K562 (cell line): ENCODE data around the gene SPOCD1. TPM values are rescaled to one million over a fixed set of nuclear protein-coding genes. Genes with fewer than 3 reads are reported as not detected.

Source experiments
- ATAC-seq: fragments of 200-7000 bp; cut with Tn5 transposase; 3 replicates; pipeline ENCODE4 v1.9.1; 2020; ENCODE audit warnings: moderate library complexity
- BruUV-seq: library from RNA; stranded (reverse); fragments of 400-500 nt; replicated peaks from 2 replicates; lab custom pipeline; 2021; lab: Mats Ljungman, UMichigan
- CTCF ChIA-PET: fragments of 300-600 bp; formaldehyde crosslinking; extraction: SDS; loops from one replicate; lab custom pipeline; 2021; ENCODE audit warnings: low intra/inter-chr PET ratio; lab: Yijun Ruan, JAX
- POLR2A ChIA-PET: fragments of 300-600, 350-650 bp; sonication (Branson Sonifier 250); formaldehyde crosslinking; extraction: SDS; loops from one replicate; lab custom pipeline; 2021; ENCODE audit warnings: antibody characterized with exemption, inconsistent platforms; lab: Yijun Ruan, JAX
- DNase-seq, 4 experiments: peaks; one replicate each; pipeline versions ENCODE4 v3.0.0 to v3.0.0-alpha.2; 2011 to 2018; ENCODE audit warnings: low spot score in 3 of 4, mixed read lengths in 3 of 4; ENCODE audit errors: extremely low read depth in 1 of 4
- FAIRE-seq: peaks from 2 replicates; lab custom pipeline; 2011; peaks lifted over from hg19 to GRCh38; lab: Jason Lieb, UNC
- H2AFZ ChIP-seq: 2 replicates; pipeline ENCODE4 v1.6.0; 2011; ENCODE audit warnings: low read depth, low read length, control low read depth, inconsistent platforms
- H3K27ac ChIP-seq: fragments of 200-600 bp; 3 replicates; pipeline ENCODE4 v1.8.0; 2011; ENCODE audit warnings: low read depth, mild to moderate bottlenecking, control low read depth, inconsistent platforms, low read length, moderate library complexity, mixed read lengths; ENCODE audit errors: extremely low read depth
- H3K27me3 ChIP-seq, 2 experiments: fragments of 300-600 bp in 1 of 2; 2 replicates in 1 of 2; 3 replicates in 1 of 2; pipeline versions ENCODE4 v1.6.0 to v1.8.0; 2011; ENCODE audit warnings: inconsistent platforms in 2 of 2, low read length in 2 of 2, mild to moderate bottlenecking in 1 of 2, mixed read lengths in 1 of 2, moderate library complexity in 1 of 2; ENCODE audit not compliant: control insufficient read depth in 2 of 2, insufficient read depth in 2 of 2
- H3K36me3 ChIP-seq: fragments of 300-600 bp; 3 replicates; pipeline ENCODE4 v1.8.0; 2011; ENCODE audit warnings: mild to moderate bottlenecking, low read length, inconsistent platforms; ENCODE audit not compliant: control insufficient read depth, insufficient read depth
- H3K4me1 ChIP-seq, 2 experiments: fragments of 200-600 bp in 1 of 2; replicated peaks in 1 of 2; 2 replicates in 1 of 2; 3 replicates in 1 of 2; pipeline versions ENCODE4 v1.5.1 to v1.8.0; 2011; ENCODE audit warnings: inconsistent platforms in 2 of 2, low read length in 2 of 2, mild to moderate bottlenecking in 1 of 2, mixed read lengths in 1 of 2, moderate library complexity in 1 of 2; ENCODE audit not compliant: control insufficient read depth in 2 of 2, insufficient read depth in 2 of 2
- H3K4me2 ChIP-seq: 2 replicates; pipeline ENCODE4 v1.6.1; 2011; ENCODE audit warnings: low read length, control low read depth, inconsistent platforms, mixed read lengths; ENCODE audit not compliant: insufficient read depth
- H3K4me3 ChIP-seq: fragments of 200-600 bp; sonication (generic), shearing (Covaris generic); 2 replicates; pipeline ENCODE4 v1.5.1; 2016; ENCODE audit warnings: control low read depth, inconsistent platforms
- H3K79me2 ChIP-seq: fragments of 200-600 bp; 3 replicates; pipeline ENCODE4 v1.8.0; 2011; ENCODE audit warnings: low read length, inconsistent platforms; ENCODE audit not compliant: control insufficient read depth, insufficient read depth
- H3K9ac ChIP-seq, 2 experiments: 2 replicates each; pipeline versions ENCODE4 v1.6.0 to v1.6.1; 2011; ENCODE audit warnings: low read depth in 2 of 2, low read length in 2 of 2, control low read depth in 1 of 2, inconsistent platforms in 1 of 2, mild to moderate bottlenecking in 1 of 2, mixed read lengths in 1 of 2; ENCODE audit not compliant: insufficient read depth in 1 of 2
- H3K9me1 ChIP-seq: one replicate; pipeline ENCODE4 v1.6.0; 2011; ENCODE audit warnings: inconsistent platforms, mild to moderate bottlenecking, low read length, moderate library complexity; ENCODE audit not compliant: control insufficient read depth, insufficient read depth
- H3K9me3 ChIP-seq: replicated peaks from 2 replicates; pipeline ENCODE4 v1.5.1; 2011; ENCODE audit warnings: low read depth, low read length, inconsistent platforms; ENCODE audit not compliant: control insufficient read depth, insufficient read depth
- H4K20me1 ChIP-seq: replicated peaks from 2 replicates; pipeline ENCODE4 v1.6.1; 2011; ENCODE audit warnings: low read length, inconsistent platforms, mixed read lengths; ENCODE audit not compliant: control insufficient read depth, insufficient read depth
- DEAF1 ChIP-seq: fragments of 450-650 bp; formaldehyde crosslinking; IDR thresholded peaks from 2 replicates; pipeline ENCODE4 v1.4.0; 2020; ENCODE audit warnings: mild to moderate bottlenecking, moderate library complexity
- FOXA3 ChIP-seq, 2 experiments: fragments of 450-650 bp in 1 of 2; sonication (generic) in 1 of 2; formaldehyde crosslinking; IDR thresholded peaks in 1 of 2; conservative IDR thresholded peaks in 1 of 2; 2 replicates each; pipeline versions ENCODE4 v1.4.0 to v1.8.0; 2020 to 2022; ENCODE audit warnings: mild to moderate bottlenecking in 2 of 2, missing genetic modification reagents in 1 of 2
- NFIX ChIP-seq: fragments of 250-450 bp; sonication (Bioruptor Pico); IDR thresholded peaks from 2 replicates; pipeline ENCODE4 v1.4.0; 2020; ENCODE audit warnings: low read depth, mild to moderate bottlenecking, moderate library complexity
- NKRF ChIP-seq: fragments of 450-650 bp; IDR thresholded peaks from 2 replicates; pipeline ENCODE4 v1.6.1; 2016; ENCODE audit warnings: borderline replicate concordance
- PPARD ChIP-seq: fragments of 250-450 bp; sonication (Bioruptor Pico); IDR thresholded peaks from 2 replicates; pipeline ENCODE4 v1.8.0; 2022; ENCODE audit warnings: inconsistent platforms, mild to moderate bottlenecking, moderate library complexity
- SNIP1 ChIP-seq: fragments of 450-650 bp; IDR thresholded peaks from 2 replicates; pipeline ENCODE4 v1.7.1; 2017; ENCODE audit warnings: low read depth, mild to moderate bottlenecking
- ZNF224 ChIP-seq: sonication (generic); formaldehyde crosslinking; IDR thresholded peaks from 2 replicates; pipeline ENCODE4 v1.8.0; 2022; ENCODE audit warnings: mild to moderate bottlenecking, missing genetic modification reagents
- WGBS: fragments of 100-300 bp; shearing (Covaris generic); methylation state at CpG from one replicate; pipeline ENCODE4 v1.1.6; 2016; ENCODE audit warnings: low coverage, mixed read lengths; ENCODE audit not compliant: insufficient coverage; ENCODE audit errors: missing lambda C conversion rate; 5-methylcytosine and 5-hydroxymethylcytosine counted together
- in situ Hi-C: fragments of 300-500 bp; cut with MboI; formaldehyde crosslinking; loops from 4 replicates; pipeline ENCODE4 v1.15.0; 2018; ENCODE audit warnings: inconsistent platforms, mixed read lengths
- intact Hi-C: fragments of 100-400 bp; cut with micrococcal nuclease; formaldehyde crosslinking; loops from 2 replicates; pipeline ENCODE4 v1.14.2; 2022
- polyA plus RNA-seq, 8 experiments: library from polyadenylated mRNA; depleted of rRNA in 4 of 8; stranded (reverse) in 5 of 8; unstranded in 3 of 8; fragments of >200 nt; fragmentation: Nextera tagmentation in 2 of 8; fragmentation: Illumina TruSeq in 1 of 8; extraction: Ambion mirVana in 2 of 8; extraction: Trizol in 1 of 8; gene quantifications; 2 replicates each; pipeline versions ENCODE4 v1.2.1 to v1.2.3, GENCODE V29; 2011 to 2014; ENCODE audit warnings: inconsistent platforms in 1 of 8, missing spikeins in 1 of 8
- total RNA-seq, 7 experiments: library from RNA; depleted of rRNA in 6 of 7; stranded (reverse); fragments of >200 nt in 6 of 7; fragmentation: Illumina TruSeq in 2 of 7; extraction: Trizol in 2 of 7; gene quantifications; 2 replicates each; pipeline versions ENCODE4 v1.2.1 to v1.2.3, GENCODE V29; 2011 to 2021; ENCODE audit warnings: low replicate concordance in 1 of 7
- TF ChIP-seq, protein P1 (sequence below): fragments of 250-450 bp; sonication (Bioruptor Pico); IDR thresholded peaks from 2 replicates; pipeline ENCODE4 v1.8.0; 2021; ENCODE audit warnings: borderline replicate concordance, mild to moderate bottlenecking, moderate library complexity; ENCODE audit not compliant: poor library complexity, severe bottlenecking
- TF ChIP-seq, protein P2 (sequence below): fragments of 450-650 bp; formaldehyde crosslinking; IDR thresholded peaks from 2 replicates; pipeline ENCODE4 v1.4.0; 2022; ENCODE audit warnings: missing genetic modification characterization
- TF ChIP-seq, protein P3 (sequence below): fragments of 250-450 bp; sonication (Bioruptor Pico); IDR thresholded peaks from 2 replicates; pipeline ENCODE4 v1.4.0; 2020; ENCODE audit warnings: mild to moderate bottlenecking
- TF ChIP-seq, protein P4 (sequence below): fragments of 450-650 bp; IDR thresholded peaks from 2 replicates; pipeline ENCODE4 v1.7.1; 2018; ENCODE audit warnings: mild to moderate bottlenecking, low read depth; ENCODE audit not compliant: partially characterized antibody

The SPOCD1 gene
- total and polyA plus RNA-seq, 9 of the 15 experiments (the other 6 are each of a cell fraction or from before 2014, with no cell fraction given): 0.03 to 0.71 (median 0.26) TPM; not detected in 1

DNA sequence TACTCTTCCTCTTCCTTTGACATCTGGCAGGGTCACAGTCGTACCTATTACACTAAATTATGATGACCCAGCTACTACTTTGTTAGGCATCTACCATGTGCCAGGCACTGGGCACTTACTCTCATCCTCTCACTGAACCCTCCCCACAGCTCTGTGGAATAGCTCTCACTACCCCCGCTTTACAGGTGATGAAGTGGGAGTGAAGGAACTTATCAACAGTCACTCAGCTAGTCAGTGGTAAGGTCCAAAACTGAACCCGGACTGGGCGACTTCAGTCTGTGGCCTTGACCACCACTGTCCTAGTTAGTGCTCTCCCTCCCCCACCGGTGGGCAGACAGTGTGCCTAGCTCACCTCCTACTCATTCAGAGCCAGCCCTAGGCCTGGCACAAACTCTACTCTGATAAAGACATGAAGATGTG, 64.0 kb downstream of the SPOCD1 start:
- H4K20me1 ChIP-seq: peaks cover 38% of the 10 kb centered on the region
- H3K9ac ChIP-seq: no peak overlapping the region
- peaks cover 22 to 68% of the 10 kb centered on the region in 2 experiments for H3K27me3 ChIP-seq
- H2AFZ ChIP-seq: no peak overlapping the region
- H3K79me2 ChIP-seq: no peaks in the 10 kb centered on the region
- ATAC-seq (no peak), FAIRE-seq (no peak), DNase-seq (no peak)
- 3% methylated on average over 5 of the region's 5 CpGs for WGBS
- ChIA-PET POLR2A (interaction anchor here (0.7 to 0.9 kb wide), 2 partner anchors 9 to 17 kb away, joined by 3 to 4 read pairs; no protein-coding TSS in a partner anchor), CTCF (no interaction called here)
- H3K4me2 ChIP-seq: no peak overlapping the region
- no TSS peak for BruUV-seq
- no peak overlapping the region for H3K4me3 ChIP-seq
- peaks cover 0 to 25% of the 10 kb centered on the region in 2 experiments; a peak in 2 of 5 replicates for H3K4me1 ChIP-seq
- no peak overlapping the region for H3K27ac ChIP-seq
- in situ Hi-C loops (no loop called here), intact Hi-C loops (no loop called here)
- no peaks in the 10 kb centered on the region for H3K9me3 ChIP-seq
- no peaks in the 10 kb centered on the region for H3K9me1 ChIP-seq
- no peaks in the 10 kb centered on the region for H3K36me3 ChIP-seq
- TF ChIP-seq, protein P1, sequence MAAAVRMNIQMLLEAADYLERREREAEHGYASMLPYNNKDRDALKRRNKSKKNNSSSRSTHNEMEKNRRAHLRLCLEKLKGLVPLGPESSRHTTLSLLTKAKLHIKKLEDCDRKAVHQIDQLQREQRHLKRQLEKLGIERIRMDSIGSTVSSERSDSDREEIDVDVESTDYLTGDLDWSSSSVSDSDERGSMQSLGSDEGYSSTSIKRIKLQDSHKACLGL (CRISPR knock-in tag): no peak
- TF ChIP-seq, protein P2, sequence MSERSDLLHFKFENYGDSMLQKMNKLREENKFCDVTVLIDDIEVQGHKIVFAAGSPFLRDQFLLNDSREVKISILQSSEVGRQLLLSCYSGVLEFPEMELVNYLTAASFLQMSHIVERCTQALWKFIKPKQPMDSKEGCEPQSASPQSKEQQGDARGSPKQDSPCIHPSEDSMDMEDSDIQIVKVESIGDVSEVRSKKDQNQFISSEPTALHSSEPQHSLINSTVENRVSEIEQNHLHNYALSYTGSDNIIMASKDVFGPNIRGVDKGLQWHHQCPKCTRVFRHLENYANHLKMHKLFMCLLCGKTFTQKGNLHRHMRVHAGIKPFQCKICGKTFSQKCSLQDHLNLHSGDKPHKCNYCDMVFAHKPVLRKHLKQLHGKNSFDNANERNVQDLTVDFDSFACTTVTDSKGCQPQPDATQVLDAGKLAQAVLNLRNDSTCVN (CRISPR knock-in tag): no peak
- TF ChIP-seq DEAF1 (CRISPR knock-in tag) (no peak), ZNF224 (no peak), NFIX (no peak), SNIP1 (no peak), PPARD (no peak), FOXA3 (CRISPR knock-in tag; conservative IDR thresholded peaks at IDR 0.05 in 1 of 2, IDR thresholded peaks at IDR 0.05 in 1 of 2) (no peak), NKRF (no peak)
- TF ChIP-seq, protein P3, sequence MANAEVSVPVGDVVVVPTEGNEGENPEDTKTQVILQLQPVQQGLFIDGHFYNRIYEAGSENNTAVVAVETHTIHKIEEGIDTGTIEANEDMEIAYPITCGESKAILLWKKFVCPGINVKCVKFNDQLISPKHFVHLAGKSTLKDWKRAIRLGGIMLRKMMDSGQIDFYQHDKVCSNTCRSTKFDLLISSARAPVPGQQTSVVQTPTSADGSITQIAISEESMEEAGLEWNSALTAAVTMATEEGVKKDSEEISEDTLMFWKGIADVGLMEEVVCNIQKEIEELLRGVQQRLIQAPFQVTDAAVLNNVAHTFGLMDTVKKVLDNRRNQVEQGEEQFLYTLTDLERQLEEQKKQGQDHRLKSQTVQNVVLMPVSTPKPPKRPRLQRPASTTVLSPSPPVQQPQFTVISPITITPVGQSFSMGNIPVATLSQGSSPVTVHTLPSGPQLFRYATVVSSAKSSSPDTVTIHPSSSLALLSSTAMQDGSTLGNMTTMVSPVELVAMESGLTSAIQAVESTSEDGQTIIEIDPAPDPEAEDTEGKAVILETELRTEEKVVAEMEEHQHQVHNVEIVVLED (CRISPR knock-in tag): no peak
- TF ChIP-seq, protein P4, sequence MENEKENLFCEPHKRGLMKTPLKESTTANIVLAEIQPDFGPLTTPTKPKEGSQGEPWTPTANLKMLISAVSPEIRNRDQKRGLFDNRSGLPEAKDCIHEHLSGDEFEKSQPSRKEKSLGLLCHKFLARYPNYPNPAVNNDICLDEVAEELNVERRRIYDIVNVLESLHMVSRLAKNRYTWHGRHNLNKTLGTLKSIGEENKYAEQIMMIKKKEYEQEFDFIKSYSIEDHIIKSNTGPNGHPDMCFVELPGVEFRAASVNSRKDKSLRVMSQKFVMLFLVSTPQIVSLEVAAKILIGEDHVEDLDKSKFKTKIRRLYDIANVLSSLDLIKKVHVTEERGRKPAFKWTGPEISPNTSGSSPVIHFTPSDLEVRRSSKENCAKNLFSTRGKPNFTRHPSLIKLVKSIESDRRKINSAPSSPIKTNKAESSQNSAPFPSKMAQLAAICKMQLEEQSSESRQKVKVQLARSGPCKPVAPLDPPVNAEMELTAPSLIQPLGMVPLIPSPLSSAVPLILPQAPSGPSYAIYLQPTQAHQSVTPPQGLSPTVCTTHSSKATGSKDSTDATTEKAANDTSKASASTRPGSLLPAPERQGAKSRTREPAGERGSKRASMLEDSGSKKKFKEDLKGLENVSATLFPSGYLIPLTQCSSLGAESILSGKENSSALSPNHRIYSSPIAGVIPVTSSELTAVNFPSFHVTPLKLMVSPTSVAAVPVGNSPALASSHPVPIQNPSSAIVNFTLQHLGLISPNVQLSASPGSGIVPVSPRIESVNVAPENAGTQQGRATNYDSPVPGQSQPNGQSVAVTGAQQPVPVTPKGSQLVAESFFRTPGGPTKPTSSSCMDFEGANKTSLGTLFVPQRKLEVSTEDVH: no peak
